DMS53 treated with DMSO at 0.1 percent for 48 hours (cell line): ENCODE data around the gene ARMC9.

Experiments
- DNase-seq: peaks from one replicate; lab custom pipeline; 2025; ENCODE audit not compliant: unreplicated experiment; lab: John Stamatoyannopoulos, UW

Gene ARMC9

GRCh38 chr2:231200805-231201474 is 2.5 kb downstream of the ARMC9 start:
- no peak for DNase-seq

GRCh38 chr2:231201475-231201814 is 3.0 kb downstream of the ARMC9 start:
- no peak for DNase-seq

DNA sequence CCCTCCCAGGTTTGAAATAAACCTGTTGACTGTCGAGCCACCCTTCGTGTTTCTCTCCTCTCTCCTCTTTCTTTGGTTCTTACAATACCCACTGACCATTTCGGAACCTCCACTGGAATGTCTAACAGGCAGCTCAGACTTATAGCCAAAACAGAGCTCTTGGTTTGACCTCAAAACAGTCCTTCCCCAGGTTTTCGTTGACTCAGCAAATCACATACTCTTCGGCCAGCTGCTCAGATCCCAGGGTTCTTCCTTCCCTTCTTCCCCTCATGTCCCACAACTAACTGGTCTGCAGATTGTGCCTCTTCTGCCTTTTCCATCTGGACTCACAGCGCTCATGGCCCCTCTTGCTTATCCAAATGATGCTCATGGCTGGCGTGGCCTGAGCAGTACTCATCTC is 4.7 kb downstream of the ARMC9 start:
- DNase-seq = no peak

DNA sequence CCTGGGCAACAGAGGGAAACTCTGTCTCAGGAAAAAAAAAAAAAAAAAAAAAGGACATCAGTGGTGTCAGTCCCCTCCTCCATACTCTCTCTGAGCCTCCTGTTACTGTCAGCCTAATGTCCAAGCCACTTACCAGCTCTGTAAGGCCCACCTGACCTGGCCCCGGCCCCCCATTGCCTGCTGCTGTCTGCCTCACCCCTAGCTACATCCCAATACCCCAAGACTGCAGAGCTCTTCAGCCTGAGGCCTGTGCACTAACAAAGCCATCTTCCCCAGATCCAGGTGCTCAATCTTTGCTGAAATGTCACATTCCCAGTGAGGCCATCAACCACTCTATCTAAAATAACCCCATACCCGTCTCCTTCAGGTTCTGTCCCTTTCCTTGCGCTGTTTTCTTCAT is 5.7 kb downstream of the ARMC9 start:
- DNase-seq = no peak

GRCh38 chr2:231204581-231204980 is 6.2 kb downstream of the ARMC9 start:
- DNase-seq = no peak

GRCh38 chr2:231207734-231208133 is 9.3 kb downstream of the ARMC9 start:
- DNase-seq = no peak

- no peak for DNase-seq
Observed at GRCh38 chr2:231210782-231211181, 12.4 kb downstream of the ARMC9 start.

GRCh38 chr2:231211486-231211885 is 13.1 kb downstream of the ARMC9 start:
- DNase-seq = no peak

- DNase-seq = no peak
Observed at GRCh38 chr2:231212329-231212845, 14.0 kb downstream of the ARMC9 start.

GRCh38 chr2:231213931-231214642 is 15.7 kb downstream of the ARMC9 start:
- no peak for DNase-seq

GRCh38 chr2:231218366-231218765 is 19.9 kb downstream of the ARMC9 start:
- DNase-seq = no peak

DNA sequence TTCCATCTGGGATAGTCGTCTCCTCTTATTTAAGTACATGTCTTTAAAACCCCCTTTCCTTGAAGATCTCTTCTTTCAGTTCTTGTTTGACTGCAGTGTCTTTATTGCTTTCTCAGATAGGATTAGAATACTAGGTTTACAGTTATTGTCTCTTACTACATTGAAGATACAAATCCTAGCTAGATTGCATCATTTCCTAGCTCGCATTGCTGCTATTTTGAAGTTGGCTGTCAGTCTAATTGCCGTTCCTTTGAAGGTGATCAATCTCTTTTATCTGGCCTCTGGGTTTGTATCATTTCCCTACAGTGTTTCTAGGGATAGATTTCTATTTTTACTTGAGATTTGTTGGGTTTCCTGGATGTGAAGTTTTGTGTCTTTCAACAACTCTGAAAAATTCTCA is 20.9 kb downstream of the ARMC9 start:
- DNase-seq = no peak

DNA sequence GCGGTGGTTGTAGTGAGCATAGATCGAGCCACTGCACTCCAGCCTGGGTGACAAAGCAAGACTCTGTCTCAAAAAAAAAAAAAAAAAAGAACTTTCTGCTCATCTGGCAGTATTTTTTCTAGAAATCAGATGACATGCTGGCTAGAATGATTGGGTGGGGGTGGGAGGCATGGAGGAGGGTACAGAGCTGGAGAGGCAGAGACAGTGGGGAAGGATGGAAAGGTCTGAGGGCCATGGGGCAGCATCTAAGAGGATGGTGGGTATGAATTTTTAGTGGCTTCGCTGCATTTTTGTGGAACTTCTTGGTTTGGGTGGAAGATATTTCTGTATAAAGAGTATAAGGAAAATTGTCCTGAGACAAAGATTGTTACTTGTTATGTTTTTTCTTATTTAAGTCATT is 23.3 kb downstream of the ARMC9 start:
- DNase-seq = no peak

GRCh38 chr2:231222318-231223000 is 24.0 kb downstream of the ARMC9 start:
- DNase-seq = no peak

GRCh38 chr2:231223001-231223375 is 24.6 kb downstream of the ARMC9 start:
- no peak for DNase-seq

GRCh38 chr2:231223458-231223976 is 25.1 kb downstream of the ARMC9 start:
- no peak for DNase-seq

DNA sequence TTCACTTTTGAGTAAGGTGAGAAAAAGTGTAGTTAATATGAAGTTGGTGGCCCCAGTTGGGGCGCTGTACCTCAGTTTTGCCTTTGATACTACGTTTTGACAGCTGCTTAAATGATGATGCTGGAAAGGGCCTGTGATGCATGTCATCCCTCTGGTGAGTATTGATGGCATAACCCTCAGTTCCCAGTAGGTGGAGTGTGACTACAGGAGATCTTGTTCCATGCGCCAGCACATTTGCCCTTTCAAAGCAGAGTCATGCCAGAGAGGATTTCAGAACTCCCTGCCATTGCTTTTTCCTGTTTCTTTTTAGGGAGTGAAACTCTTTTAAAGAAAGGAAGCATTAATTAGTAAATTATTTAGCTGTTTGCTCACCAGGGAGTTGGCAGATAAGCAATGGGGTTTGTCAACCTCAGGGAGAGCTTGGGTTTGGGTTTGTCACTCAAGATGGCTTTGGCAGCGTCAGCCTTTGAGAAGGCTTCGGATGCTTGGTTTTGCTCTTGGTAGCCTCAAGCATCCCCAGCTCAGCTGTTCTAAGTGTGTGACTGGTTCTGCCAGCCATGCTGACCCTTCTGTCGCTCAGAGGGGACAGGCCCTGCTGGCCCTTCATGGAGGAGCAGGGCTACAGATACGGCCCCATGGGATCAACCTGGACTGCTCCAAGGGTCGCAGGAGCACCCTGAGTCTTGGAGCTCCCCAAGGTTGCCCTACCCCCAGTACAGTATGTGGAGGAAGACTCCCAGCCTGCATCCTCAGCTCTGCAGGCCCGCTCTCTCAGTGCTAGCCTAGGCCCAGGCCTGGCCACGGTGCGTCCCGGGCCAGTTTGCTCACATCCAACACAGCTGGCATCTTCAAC is 29.1 kb downstream of the ARMC9 start:
- peak; percentile 46 for DNase-seq

GRCh38 chr2:231228223-231228622 is 29.8 kb downstream of the ARMC9 start:
- no peak for DNase-seq

DNA sequence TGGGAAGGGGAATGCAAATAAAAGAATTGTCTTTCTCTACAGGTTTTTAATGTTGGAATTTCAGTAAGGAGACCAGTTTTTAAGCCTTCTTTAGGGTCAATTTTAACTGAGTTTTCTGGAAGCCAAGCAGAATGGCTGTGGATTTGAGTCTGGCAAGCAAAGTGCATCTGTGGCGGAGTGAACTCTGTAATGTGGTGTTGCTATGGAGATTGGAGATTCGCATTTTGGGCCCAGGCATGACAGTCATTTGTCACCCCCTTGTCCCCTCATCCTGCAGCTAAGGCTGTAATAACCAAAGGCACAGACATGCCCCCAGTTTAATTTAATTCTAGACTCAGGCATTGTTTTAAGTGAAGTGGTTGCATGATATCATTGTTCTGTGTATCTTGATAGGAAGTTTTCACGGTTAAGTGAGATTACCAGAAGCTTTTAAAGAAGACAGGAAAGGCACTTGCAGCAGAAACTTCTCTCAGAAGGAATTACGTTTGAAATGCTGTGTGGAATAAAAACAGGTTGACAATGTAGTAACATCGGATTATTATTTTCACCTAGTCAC is 30.6 kb downstream of the ARMC9 start:
- DNase-seq = no peak

DNA sequence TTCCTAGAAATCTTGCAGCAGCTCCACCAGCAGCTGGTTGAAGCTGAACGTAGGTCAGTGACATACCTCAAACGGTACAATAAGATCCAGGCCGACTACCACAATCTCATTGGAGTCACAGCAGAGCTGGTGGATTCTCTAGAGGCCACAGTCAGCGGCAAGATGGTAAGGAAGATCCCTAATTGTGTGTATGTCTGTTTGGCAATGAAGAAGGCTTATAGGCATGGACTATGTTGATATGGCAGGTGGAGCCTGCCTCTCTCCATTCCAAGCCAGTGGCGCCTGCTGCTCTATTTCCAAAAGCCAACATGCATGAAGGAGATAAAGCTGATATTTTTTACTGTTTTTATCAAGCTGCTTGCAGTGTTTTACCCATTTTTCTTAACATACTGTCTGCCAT is 36.8 kb downstream of the ARMC9 start:
- no peak for DNase-seq

DNA sequence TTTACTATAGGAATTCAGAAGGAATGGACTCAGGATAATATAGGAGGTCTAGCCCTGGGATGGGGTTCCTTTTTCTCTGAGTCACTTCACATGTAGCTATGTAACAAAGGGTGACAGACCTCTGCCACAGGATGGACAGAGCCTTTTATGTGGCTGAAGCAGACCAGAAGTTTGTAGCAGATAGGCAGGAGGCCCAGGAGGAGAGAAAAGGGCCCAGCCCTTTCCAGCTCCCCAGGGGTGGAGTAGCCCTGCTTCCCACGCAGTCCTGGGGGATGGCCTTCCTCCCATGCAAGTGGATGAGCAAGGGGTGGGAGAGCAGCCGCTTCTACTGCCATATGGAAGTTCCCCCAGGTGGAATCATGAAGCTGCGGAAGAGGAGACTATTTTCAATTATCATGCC is 40.3 kb downstream of the ARMC9 start:
- no peak for DNase-seq
